NCI-H2196 treated with DMSO at 0.1 percent for 48 hours (cell line): ENCODE data around the gene DNASE2.

Experiments used
- DNase-seq: peaks from one replicate; lab custom pipeline; 2025; ENCODE audit not compliant: unreplicated experiment; lab: John Stamatoyannopoulos, UW

The DNASE2 gene

GRCh38 chr19:12886969-12887747, 5.9 kb upstream of the DNASE2 start, which contains the start of gene KLF1:
KLF1 (minus strand) TSS chr19:12887201; CDS start chr19:12887140, 61 bp downstream.
- DNase-seq: no peak

- no peak for DNase-seq
Observed at GRCh38 chr19:12886651-12886968, 5.4 kb upstream of the DNASE2 start.

- no peak for DNase-seq
Observed at GRCh38 chr19:12885749-12886650, 4.8 kb upstream of the DNASE2 start.

- DNase-seq: peak; percentile 82
Observed at GRCh38 chr19:12884926-12885748, 3.9 kb upstream of the DNASE2 start.

DNA sequence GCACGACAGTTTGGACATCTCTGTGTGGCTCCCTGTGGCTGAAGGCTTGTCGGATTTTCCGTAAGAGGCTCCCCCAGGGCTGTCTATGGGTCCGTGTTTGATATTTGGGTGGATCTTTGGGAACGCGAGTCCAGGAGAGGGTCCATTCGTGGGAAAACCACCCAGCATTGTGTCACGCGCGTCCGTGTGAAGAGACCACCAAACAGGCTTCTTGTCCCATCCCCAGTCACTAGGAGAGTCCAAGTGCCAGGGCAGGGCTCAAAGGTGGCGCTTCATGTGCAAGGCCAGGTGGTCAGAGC, 3.3 kb upstream of the DNASE2 start:
- no peak for DNase-seq

- no peak for DNase-seq
Observed at GRCh38 chr19:12884202-12884601, 3.0 kb upstream of the DNASE2 start.

DNA sequence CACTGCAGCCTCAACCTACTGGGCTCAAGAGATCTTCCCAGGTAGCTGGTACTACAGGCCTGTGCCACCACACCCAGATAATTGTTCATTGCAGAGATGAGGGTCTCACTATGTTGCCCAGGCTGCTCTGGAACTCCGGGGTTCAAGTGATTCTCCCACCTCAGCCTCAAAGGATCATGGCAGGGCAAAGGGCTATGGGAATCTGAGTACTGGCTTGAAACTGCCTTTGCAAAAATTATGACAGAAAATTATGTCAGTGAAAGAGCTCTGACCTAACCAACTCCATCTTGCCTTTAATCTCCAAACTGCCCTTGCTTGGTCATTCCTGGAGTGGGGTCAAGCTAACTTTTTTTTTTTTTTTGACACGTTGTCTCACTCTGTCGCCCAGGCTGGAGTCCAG, 1.3 kb upstream of the DNASE2 start:
- no peak for DNase-seq

DNA sequence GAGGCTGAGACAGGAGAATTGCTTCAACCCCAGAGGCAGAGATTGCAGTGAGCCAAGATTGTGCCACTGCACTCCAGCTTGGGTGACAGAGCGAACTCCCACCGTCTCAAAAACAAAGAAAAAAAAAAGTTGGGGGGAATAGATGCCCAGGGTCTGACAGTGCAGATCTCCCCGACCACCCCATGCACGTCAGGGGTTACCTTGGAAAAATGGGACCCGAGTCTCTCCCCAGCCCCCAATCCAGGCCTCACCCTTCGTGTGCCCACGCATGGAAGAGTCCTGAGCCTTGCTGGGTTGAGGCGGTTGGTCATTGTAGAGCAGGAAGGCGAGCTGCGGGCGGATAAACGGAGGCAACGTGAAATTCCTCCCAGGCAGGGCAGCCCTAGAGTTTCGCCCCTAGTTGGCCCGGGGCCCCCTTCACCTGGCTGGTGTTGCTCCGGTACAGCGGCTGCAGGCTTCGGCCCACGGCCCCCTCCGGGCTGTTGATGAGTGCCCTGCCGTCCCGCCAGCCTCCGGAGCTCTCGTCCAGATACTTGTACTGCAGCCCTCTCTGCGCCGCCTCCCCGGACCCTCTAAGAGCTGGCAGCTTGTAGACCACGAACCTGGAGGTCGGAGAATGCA, 588 bp downstream of the DNASE2 start:
- no peak for DNase-seq

GRCh38 chr19:12875086-12875485, 6.2 kb downstream of the DNASE2 start:
- no peak for DNase-seq

- DNase-seq: no peak
Observed at GRCh38 chr19:12873891-12874745, 7.1 kb downstream of the DNASE2 start.

GRCh38 chr19:12872941-12873890, 8.0 kb downstream of the DNASE2 start:
- DNase-seq: no peak

DNA sequence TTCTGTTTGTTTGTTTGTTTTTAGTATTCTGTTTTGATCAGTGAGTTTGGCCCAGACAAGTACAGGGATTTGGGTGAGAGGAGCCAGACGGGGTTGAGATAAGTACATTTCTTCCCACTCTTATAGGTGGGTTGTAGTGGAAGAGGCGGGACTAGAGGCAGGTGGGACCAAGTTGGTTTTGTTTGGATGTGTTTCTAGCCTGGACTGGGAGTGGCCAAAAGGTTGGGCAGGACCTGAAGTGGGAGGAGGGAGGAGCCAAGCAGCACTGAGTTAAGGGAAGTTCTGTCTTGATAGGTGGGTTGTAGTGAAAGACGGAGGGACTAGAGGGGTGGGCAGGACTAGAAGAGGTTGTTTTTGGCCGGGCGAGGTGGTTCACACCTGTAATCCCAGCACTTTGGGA, 9.0 kb downstream of the DNASE2 start:
- no peak for DNase-seq

GRCh38 chr19:12871681-12872080, 9.6 kb downstream of the DNASE2 start:
- DNase-seq: no peak

GRCh38 chr19:12868540-12869112, 12.6 kb downstream of the DNASE2 start:
- DNase-seq: no peak

DNA sequence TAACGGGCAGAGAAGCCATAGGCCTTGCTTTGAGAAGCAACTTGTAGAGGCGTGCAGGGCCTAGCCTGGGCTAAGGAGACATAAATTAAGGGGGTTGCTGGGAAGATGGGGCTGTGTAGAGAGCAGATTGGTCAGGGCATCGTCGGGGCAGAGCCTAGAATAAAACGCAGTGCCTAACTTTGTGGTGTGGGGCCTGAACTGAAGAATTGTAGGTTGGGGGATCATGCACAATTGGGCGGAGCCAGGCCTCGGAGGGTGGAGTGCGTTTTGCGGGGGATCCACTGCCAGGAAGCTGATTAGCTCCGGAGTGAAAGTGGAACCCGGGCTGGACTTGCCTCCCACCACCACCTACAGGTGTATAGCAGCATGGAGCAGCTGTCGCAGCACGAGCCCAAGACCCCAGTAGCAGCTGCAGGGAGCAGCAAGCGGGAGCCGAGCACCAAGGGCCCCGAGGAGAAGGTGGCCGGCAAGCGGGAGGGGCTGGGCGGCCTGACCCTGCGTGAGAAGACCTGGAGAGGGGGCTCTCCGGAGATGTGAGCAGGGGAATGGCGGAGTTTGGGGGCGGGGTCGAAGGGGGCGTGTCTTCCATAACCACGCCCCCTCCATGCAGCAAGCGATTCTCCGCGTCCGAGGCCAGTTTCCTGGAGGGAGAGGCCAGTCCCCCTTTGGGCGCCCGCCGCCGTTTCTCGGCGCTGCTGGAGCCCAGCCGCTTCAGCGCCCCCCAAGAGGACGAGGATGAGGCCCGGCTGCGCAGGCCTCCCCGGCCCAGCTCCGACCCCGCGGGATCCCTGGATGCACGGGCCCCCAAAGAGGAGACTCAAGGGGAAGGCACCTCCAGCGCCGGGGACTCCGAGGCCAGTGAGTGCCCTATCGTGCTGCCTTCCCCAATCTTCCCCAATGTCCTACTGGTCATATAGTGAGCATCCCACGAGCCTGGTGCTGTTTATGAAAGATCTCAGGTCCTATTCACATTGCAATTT, 13.8 kb downstream of the DNASE2 start:
- peak; percentile 85 for DNase-seq

- DNase-seq: peak; percentile 44
Observed at GRCh38 chr19:12866416-12867119, 14.7 kb downstream of the DNASE2 start.
